Measurements from ENCODE around the gene PNKD.
"Not testable (repeated sequence)": the region's sequence is repeated elsewhere in the genome, so short reads cannot be mapped to it uniquely, and the experiment has no call there.

The PNKD gene

DNA sequence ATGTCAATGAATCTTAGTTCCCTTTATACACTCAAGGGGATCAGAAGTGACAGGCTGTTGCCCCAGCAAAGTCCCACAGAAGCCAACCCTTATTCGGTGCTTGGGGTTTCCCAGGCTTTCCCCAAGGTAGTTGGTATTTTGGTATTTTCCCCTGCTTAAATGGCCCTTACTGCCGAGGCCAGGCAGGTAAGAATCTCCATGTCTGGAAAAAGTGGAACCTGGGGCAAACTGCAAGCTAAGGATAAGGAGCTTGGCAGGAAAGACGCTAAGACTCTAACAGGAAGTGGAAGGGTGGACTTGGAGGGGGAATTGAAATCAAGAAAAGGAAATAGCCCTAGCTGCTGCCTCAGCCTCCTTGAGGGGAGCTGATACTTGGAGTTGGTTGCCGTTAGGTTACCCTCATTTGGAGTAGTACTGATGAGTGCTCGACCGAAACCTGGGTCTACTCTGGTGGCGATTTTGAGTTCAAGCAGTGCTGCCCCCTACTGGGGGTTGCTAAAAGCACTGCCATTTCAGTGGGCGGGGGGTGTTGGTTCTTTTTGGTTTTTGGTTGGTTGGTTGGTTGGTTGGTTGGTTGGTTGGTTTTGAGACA is 12.8 kb upstream of the PNKD start:
- peak; percentile 83 for DNase-seq

DNA sequence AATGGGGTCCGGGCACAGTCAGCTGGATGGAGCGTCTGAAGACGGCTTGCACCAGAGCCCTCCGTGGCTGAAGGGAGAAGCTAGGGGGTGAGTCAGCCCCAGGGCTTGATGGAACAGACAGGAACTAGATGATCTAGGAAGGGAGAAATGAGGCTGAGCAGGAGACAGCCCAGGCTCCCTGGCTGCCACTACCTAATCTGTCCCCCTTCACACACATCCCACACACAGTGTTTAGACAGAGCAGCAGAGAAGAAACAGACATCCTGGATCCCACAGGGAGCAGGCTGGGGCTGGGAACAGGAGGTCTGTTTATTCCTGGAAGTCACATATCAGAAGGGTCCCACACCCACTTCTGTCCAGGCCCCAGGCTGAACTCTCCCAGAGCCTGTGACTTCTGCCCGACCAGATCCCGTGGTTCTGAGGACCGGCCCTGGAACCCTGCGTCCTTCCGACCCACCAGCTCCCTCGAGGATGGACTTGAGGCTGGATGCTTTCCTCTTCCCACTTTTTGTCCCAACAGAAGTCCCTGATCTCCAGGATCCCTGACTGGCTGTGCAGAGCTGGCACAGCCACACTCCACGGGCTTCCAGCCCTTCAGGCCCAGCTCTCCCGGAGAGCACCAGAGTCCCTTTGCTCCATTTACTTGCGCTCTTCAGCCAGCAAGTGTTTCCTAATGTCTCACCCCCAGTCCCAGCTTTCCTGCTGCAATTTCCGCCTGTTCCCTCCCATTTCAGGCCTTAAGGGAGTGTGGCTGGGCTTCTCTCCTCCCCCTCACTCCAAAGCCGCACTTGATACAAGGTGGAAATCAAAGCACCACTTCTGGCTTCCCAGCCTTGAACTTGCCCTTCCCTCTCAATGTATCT is 11.0 kb upstream of the PNKD start:
- no peak for DNase-seq

- DNase-seq: no peak
Measured at GRCh38 chr2:218260166-218260565, 10.2 kb upstream of the PNKD start.

GRCh38 chr2:218260742-218261422 is 9.4 kb upstream of the PNKD start, which contains the start of gene GPBAR1:
Gene GPBAR1, plus strand, starts transcription at chr2:218261015. Its CDS starts 1,710 bp downstream, at chr2:218262725.
- no peak for DNase-seq

- DNase-seq: no peak
Measured at GRCh38 chr2:218261423-218262236, 8.7 kb upstream of the PNKD start.

DNA sequence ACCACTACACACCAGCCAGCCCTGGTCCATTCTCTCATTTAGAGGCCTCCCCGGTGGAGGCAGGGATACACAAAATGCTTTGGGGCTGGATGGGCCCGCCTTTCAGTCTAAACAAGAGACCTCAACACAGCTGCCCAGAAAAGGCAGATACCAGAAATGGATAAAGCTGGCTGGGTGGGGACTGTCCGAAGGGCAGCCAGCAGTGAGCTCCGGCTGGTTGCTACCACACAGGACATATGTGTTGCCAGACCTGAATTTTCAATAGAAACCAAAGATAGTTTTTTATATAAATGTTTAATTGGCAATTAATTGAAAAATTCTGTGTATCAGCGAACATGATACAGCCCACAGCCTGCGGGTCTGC is 8.1 kb upstream of the PNKD start:
- DNase-seq: no peak

GRCh38 chr2:218262631-218263586 is 7.4 kb upstream of the PNKD start:
- no peak for DNase-seq

GRCh38 chr2:218263817-218264641 is 6.3 kb upstream of the PNKD start:
- peak; percentile 33 for DNase-seq

GRCh38 chr2:218264773-218265561 is 5.4 kb upstream of the PNKD start:
- DNase-seq: no peak

DNA sequence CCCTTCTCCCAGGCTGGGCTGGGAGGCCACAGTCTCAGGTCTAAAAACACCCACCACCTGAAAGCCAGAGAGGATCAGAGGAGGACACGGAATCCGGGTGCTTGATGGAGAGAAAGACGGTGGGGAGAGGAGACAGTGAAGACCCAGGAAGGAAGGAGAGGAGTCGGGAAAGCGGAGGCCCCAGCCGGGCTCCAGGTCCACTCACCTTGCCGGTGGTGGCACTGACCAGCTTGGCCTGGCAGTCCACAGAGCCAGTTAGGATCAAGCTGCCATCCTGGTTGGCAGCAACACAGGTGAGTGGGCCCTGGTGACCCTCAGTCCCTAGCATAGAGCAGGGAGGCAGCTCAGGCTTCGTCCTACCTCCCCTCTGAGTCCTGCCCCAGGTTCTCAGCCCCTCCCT is 4.7 kb upstream of the PNKD start:
- DNase-seq: no peak

GRCh38 chr2:218266316-218266979 is 3.9 kb upstream of the PNKD start:
- no peak for DNase-seq

- no peak for DNase-seq
Measured at GRCh38 chr2:218267259-218267658, 3.1 kb upstream of the PNKD start.

GRCh38 chr2:218270721-218271486 is 585 bp downstream of the PNKD start:
- DNase-seq: no peak

DNA sequence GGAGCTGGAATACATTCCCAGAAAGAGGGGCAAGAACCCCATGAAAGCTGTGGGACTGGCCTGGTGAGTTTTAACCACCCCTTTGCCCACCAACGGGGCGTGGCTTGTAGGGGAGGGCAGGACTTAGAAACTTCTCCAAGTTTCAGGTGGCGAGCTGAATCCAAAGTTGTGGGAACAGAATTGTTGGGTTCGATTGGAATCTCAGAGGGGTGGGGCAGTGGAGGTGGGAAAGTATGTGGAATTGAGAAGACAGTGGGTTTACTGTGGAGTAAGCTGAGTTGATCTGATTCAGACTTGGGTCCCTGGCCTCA is 1.1 kb downstream of the PNKD start:
- no peak for DNase-seq

GRCh38 chr2:218271865-218272530 is 1.7 kb downstream of the PNKD start:
- DNase-seq: no peak

- DNase-seq: peak; percentile 87
Measured at GRCh38 chr2:218272531-218273212, 2.4 kb downstream of the PNKD start.

GRCh38 chr2:218273214-218273907 is 3.0 kb downstream of the PNKD start:
- not testable (repeated sequence) for DNase-seq

All from CD4-positive, alpha-beta T cell treated with Interleukin-17A for 1 hour (primary cell).